WTC11 (cell line): ENCODE results near the gene PIEZO1. TPM values are rescaled to one million over a fixed set of nuclear protein-coding genes. Genes with fewer than 3 reads are reported as not detected.

Experiments used
- ATAC-seq: fragments of 200-7000 bp; cut with Tn5 transposase; 2 replicates; pipeline ENCODE4 v1.10.0; 2021; ENCODE audit warnings: mild to moderate bottlenecking, moderate library complexity
- CTCF ChIA-PET: fragments of 300-600 bp; sonication (Branson Sonifier 250); formaldehyde crosslinking; loops from one replicate; lab custom pipeline; 2021; ENCODE audit warnings: antibody characterized with exemption; lab: Charles Lee
- POLR2A ChIA-PET: fragments of 350-600 bp; sonication (Branson Sonifier 250); formaldehyde crosslinking; loops from one replicate; lab custom pipeline; 2021; ENCODE audit warnings: antibody characterized with exemption; lab: Charles Lee
- DNase-seq: peaks from one replicate; pipeline ENCODE4 v3.0.0; 2021; ENCODE audit warnings: low spot score
- H3K27ac Mint-ChIP-seq: 2 replicates; pipeline ENCODE4 v1.8.0; 2021; ENCODE audit warnings: mixed read lengths
- H3K27me3 Mint-ChIP-seq: 2 replicates; pipeline ENCODE4 v1.8.0; 2021; ENCODE audit warnings: low read depth, mild to moderate bottlenecking, moderate library complexity, mixed read lengths
- H3K36me3 Mint-ChIP-seq: 2 replicates; pipeline ENCODE4 v1.8.0; 2021; ENCODE audit warnings: mixed read lengths
- H3K4me1 Mint-ChIP-seq: 2 replicates; pipeline ENCODE4 v1.8.0; 2022; ENCODE audit warnings: mixed read lengths
- H3K4me3 Mint-ChIP-seq: 2 replicates; pipeline ENCODE4 v1.8.0; 2021; ENCODE audit warnings: mild to moderate bottlenecking, moderate library complexity, mixed read lengths
- H3K9me3 Mint-ChIP-seq: 2 replicates; pipeline ENCODE4 v1.8.0; 2021; ENCODE audit warnings: mixed read lengths
- CDX4 ChIP-seq: fragments of 250-450 bp; sonication (Bioruptor Pico); IDR thresholded peaks from 2 replicates; pipeline ENCODE4 v1.9.0; 2021; ENCODE audit warnings: moderate library complexity, mild to moderate bottlenecking, inconsistent platforms, borderline replicate concordance
- CREB1 ChIP-seq: sonication (generic); formaldehyde crosslinking; IDR thresholded peaks from 2 replicates; pipeline ENCODE4 v1.8.0; 2023; ENCODE audit warnings: mild to moderate bottlenecking, missing genetic modification reagents
- CREM ChIP-seq: sonication (generic); formaldehyde crosslinking; IDR thresholded peaks from 2 replicates; pipeline ENCODE4 v1.8.1; 2022; ENCODE audit warnings: mild to moderate bottlenecking, missing genetic modification reagents, moderate library complexity
- ERG ChIP-seq: fragments of 250-450 bp; sonication (Bioruptor Pico); IDR thresholded peaks from 2 replicates; pipeline ENCODE4 v1.8.0; 2021; ENCODE audit warnings: mild to moderate bottlenecking
- ETV6 ChIP-seq: sonication (generic); formaldehyde crosslinking; IDR thresholded peaks from 2 replicates; pipeline ENCODE4 v1.8.1; 2022; ENCODE audit warnings: mild to moderate bottlenecking, missing genetic modification reagents
- FOXP1 ChIP-seq: sonication (generic); formaldehyde crosslinking; IDR thresholded peaks from 2 replicates; pipeline ENCODE4 v1.8.0; 2022; ENCODE audit warnings: missing genetic modification reagents, mild to moderate bottlenecking, moderate library complexity, borderline replicate concordance
- FOXP4 ChIP-seq: sonication (generic); formaldehyde crosslinking; IDR thresholded peaks from 2 replicates; pipeline ENCODE4 v1.8.0; 2022; ENCODE audit warnings: mild to moderate bottlenecking, missing genetic modification reagents
- KAT7 ChIP-seq: sonication (generic); formaldehyde crosslinking; IDR thresholded peaks from 2 replicates; pipeline ENCODE4 v1.8.1; 2023; ENCODE audit warnings: missing genetic modification reagents, mild to moderate bottlenecking, borderline replicate concordance
- MYBL2 ChIP-seq: sonication (generic); formaldehyde crosslinking; IDR thresholded peaks from 2 replicates; pipeline ENCODE4 v1.8.1; 2023; ENCODE audit warnings: mild to moderate bottlenecking, moderate library complexity, missing genetic modification reagents
- NR1H2 ChIP-seq: sonication (generic); formaldehyde crosslinking; IDR thresholded peaks from 2 replicates; pipeline ENCODE4 v1.9.0; 2021; ENCODE audit warnings: mild to moderate bottlenecking, moderate library complexity, missing genetic modification reagents
- RELA ChIP-seq: sonication (generic); formaldehyde crosslinking; IDR thresholded peaks from 2 replicates; pipeline ENCODE4 v1.8.1; 2022; ENCODE audit warnings: missing genetic modification reagents, mild to moderate bottlenecking, borderline replicate concordance
- USF1 ChIP-seq: sonication (generic); formaldehyde crosslinking; IDR thresholded peaks from 2 replicates; pipeline ENCODE4 v1.8.0; 2022; ENCODE audit warnings: mild to moderate bottlenecking, missing genetic modification reagents
- total RNA-seq: library from RNA; stranded (reverse); gene quantifications from 3 replicates; pipeline ENCODE4 v1.2.3, GENCODE V29; 2021
- TF ChIP-seq, protein P1 (sequence below): sonication (generic); formaldehyde crosslinking; IDR thresholded peaks from 2 replicates; pipeline ENCODE4 v1.8.0; 2023; ENCODE audit warnings: missing genetic modification reagents, mild to moderate bottlenecking, borderline replicate concordance
- TF ChIP-seq, protein P2 (sequence below): sonication (generic); formaldehyde crosslinking; IDR thresholded peaks from 2 replicates; pipeline ENCODE4 v1.8.1; 2023; ENCODE audit warnings: mild to moderate bottlenecking, missing genetic modification reagents, moderate library complexity
- TF ChIP-seq, protein P3 (sequence below): fragments of 250-450 bp; sonication (Bioruptor Pico); IDR thresholded peaks from 2 replicates; pipeline ENCODE4 v1.9.0; 2021; ENCODE audit warnings: mild to moderate bottlenecking

The PIEZO1 gene
- total RNA-seq, 1 experiment from 2014 or later, result 71.3 TPM

DNA sequence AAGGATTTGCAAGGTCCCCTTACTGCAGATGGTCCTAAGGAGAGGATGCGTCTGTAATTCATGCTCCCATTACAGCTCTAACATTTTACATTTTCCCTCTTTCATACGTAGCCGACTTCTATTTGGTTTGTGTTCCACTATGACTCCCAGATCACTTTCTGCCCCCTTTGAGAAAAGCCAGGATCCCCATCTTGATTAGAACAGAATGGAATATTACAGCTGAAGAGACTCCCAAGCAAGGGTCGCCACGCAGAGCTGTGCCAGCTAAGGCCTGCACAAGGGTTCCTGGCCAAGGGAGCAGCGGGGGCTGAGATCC, 15.2 kb upstream of the PIEZO1 start (continued):
- TF ChIP-seq, protein P1, sequence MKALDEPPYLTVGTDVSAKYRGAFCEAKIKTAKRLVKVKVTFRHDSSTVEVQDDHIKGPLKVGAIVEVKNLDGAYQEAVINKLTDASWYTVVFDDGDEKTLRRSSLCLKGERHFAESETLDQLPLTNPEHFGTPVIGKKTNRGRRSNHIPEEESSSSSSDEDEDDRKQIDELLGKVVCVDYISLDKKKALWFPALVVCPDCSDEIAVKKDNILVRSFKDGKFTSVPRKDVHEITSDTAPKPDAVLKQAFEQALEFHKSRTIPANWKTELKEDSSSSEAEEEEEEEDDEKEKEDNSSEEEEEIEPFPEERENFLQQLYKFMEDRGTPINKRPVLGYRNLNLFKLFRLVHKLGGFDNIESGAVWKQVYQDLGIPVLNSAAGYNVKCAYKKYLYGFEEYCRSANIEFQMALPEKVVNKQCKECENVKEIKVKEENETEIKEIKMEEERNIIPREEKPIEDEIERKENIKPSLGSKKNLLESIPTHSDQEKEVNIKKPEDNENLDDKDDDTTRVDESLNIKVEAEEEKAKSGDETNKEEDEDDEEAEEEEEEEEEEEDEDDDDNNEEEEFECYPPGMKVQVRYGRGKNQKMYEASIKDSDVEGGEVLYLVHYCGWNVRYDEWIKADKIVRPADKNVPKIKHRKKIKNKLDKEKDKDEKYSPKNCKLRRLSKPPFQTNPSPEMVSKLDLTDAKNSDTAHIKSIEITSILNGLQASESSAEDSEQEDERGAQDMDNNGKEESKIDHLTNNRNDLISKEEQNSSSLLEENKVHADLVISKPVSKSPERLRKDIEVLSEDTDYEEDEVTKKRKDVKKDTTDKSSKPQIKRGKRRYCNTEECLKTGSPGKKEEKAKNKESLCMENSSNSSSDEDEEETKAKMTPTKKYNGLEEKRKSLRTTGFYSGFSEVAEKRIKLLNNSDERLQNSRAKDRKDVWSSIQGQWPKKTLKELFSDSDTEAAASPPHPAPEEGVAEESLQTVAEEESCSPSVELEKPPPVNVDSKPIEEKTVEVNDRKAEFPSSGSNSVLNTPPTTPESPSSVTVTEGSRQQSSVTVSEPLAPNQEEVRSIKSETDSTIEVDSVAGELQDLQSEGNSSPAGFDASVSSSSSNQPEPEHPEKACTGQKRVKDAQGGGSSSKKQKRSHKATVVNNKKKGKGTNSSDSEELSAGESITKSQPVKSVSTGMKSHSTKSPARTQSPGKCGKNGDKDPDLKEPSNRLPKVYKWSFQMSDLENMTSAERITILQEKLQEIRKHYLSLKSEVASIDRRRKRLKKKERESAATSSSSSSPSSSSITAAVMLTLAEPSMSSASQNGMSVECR (CRISPR knock-in tag), result no peak
- TF ChIP-seq KAT7 (CRISPR knock-in tag) (no peak), CREM (CRISPR knock-in tag) (no peak), USF1 (CRISPR knock-in tag) (no peak), MYBL2 (CRISPR knock-in tag) (no peak), CREB1 (no peak), NR1H2 (CRISPR knock-in tag) (no peak), ERG (CRISPR knock-in tag) (no peak)
- TF ChIP-seq, protein P2, sequence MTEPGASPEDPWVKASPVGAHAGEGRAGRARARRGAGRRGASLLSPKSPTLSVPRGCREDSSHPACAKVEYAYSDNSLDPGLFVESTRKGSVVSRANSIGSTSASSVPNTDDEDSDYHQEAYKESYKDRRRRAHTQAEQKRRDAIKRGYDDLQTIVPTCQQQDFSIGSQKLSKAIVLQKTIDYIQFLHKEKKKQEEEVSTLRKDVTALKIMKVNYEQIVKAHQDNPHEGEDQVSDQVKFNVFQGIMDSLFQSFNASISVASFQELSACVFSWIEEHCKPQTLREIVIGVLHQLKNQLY (CRISPR knock-in tag), result no peak
- TF ChIP-seq, protein P3, sequence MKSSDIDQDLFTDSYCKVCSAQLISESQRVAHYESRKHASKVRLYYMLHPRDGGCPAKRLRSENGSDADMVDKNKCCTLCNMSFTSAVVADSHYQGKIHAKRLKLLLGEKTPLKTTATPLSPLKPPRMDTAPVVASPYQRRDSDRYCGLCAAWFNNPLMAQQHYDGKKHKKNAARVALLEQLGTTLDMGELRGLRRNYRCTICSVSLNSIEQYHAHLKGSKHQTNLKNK (CRISPR knock-in tag), result no peak

DNA sequence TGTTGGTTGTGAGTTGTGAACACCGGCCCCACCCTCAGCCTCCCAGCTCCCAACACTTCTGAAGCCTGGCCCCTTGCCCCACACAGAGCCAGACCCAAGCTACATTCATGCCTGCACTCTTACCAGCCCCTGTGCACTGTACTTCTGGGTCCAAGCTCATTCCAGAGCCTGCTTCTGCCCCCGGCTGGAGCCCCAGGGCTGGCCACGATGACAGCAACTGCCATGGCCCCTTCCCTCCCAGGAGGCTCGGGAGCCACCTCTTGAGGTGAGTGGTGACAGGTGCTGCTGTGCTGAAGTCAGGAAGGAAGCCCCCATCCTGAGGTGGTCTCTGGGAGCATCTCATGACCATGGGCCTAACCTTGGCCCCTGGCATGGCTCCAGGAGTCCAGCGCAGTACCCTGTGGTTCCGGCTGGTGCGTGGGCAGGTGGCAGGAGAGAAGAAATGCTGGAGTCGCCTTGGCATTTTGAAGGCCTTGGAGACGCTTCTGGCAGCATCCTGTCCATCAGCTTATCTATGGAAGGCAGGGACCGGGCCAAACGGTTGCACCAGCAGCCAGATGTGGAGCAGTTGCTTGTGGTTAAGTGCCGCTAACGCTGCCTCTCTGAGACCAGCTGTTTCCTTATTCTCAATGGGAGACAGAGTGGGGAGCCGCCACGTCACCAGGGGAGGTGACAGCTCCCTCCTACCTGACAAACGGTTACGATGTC, 14.7 kb upstream of the PIEZO1 start:
- no peak for TF ChIP-seq ETV6 (CRISPR knock-in tag)
- no peak for TF ChIP-seq CDX4 (CRISPR knock-in tag)
- TF ChIP-seq USF1 (CRISPR knock-in tag), result no peak
- TF ChIP-seq FOXP4 (CRISPR knock-in tag), result no peak
- no peak for TF ChIP-seq RELA
- no peak for TF ChIP-seq FOXP1 (CRISPR knock-in tag)
- no peak for ATAC-seq
- no peaks in the 10 kb centered on the region for H3K36me3 Mint-ChIP-seq
- DNase-seq, result no peak
- H3K27ac Mint-ChIP-seq, result 0 out of 2 replicates have a peak overlapping the region, but pooled peaks have one; percentile 25
- H3K27me3 Mint-ChIP-seq, result no peaks in the 10 kb centered on the region
- H3K9me3 Mint-ChIP-seq, result no peaks in the 10 kb centered on the region
- ChIA-PET POLR2A (no interaction called here), CTCF (interaction anchor here (0.5 to 3.7 kb wide), 4 partner anchors 13 to 62 kb away, joined by 3 to 31 read pairs (median 6); no protein-coding TSS in a partner anchor)
- H3K4me3 Mint-ChIP-seq, result no peak overlapping the region
- H3K4me1 Mint-ChIP-seq, result no peaks in the 10 kb centered on the region
